Measurements from ENCODE around the gene DHH. TPM values are rescaled to one million over a fixed set of nuclear protein-coding genes. Genes with fewer than 3 reads are reported as not detected.

The DHH gene
- total and polyA plus RNA-seq, 9 of the 15 experiments (the other 6 are each of a cell fraction or from before 2014, with no cell fraction given) = 0.07 to 2.6 (median 0.54) TPM

DNA sequence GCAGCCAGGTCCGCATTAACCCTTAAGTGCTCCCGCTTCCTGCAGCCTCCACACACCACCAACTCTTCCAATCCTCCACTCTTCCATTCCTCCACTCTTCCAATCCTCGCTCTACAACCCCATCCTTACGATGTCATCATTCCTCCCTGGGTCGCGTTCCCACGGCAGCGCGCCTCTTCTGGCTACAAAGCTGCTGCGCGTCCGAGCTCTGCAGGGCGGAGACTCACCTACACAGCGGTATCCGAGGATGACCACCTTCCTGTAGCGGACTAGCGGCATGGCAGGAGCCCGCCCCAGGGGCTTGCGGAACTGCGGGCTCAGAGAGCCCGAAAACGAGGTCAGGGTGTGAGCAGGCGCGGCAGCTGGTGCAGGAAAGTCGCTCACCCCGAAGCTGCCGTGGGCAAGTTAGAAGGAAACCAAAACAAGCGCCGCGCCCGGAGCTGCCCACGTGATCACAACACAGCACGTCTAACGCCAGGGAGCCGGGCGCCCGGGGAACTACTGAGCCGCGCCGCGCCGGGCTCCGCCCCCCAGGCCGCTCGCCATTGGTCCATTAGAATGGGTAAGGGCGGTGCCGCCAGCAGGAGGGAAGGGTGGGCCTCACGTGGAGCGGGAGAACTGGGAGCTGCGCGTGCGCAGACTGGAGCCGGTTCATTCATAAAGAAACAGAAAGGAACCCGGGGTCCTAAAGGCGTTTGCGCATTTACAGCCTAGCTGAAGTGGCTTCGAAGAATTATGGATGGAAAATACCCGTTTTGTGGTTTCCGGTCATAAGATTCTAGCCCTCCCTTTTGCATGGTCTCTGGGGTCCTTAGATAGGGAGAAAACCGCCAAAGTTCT lies 24.9 kb downstream of the DHH start, which contains the start of gene RHEBL1 (continued):
- TF ChIP-seq, protein P1, sequence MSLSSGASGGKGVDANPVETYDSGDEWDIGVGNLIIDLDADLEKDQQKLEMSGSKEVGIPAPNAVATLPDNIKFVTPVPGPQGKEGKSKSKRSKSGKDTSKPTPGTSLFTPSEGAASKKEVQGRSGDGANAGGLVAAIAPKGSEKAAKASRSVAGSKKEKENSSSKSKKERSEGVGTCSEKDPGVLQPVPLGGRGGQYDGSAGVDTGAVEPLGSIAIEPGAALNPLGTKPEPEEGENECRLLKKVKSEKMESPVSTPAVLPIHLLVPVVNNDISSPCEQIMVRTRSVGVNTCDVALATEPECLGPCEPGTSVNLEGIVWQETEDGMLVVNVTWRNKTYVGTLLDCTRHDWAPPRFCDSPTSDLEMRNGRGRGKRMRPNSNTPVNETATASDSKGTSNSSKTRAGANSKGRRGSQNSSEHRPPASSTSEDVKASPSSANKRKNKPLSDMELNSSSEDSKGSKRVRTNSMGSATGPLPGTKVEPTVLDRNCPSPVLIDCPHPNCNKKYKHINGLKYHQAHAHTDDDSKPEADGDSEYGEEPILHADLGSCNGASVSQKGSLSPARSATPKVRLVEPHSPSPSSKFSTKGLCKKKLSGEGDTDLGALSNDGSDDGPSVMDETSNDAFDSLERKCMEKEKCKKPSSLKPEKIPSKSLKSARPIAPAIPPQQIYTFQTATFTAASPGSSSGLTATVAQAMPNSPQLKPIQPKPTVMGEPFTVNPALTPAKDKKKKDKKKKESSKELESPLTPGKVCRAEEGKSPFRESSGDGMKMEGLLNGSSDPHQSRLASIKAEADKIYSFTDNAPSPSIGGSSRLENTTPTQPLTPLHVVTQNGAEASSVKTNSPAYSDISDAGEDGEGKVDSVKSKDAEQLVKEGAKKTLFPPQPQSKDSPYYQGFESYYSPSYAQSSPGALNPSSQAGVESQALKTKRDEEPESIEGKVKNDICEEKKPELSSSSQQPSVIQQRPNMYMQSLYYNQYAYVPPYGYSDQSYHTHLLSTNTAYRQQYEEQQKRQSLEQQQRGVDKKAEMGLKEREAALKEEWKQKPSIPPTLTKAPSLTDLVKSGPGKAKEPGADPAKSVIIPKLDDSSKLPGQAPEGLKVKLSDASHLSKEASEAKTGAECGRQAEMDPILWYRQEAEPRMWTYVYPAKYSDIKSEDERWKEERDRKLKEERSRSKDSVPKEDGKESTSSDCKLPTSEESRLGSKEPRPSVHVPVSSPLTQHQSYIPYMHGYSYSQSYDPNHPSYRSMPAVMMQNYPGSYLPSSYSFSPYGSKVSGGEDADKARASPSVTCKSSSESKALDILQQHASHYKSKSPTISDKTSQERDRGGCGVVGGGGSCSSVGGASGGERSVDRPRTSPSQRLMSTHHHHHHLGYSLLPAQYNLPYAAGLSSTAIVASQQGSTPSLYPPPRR (CRISPR knock-in tag; IDR thresholded peaks at IDR 0.05; ENCODE audit: borderline replicate concordance) = no peak
- TF ChIP-seq RCOR1 (IDR thresholded peaks at IDR 0.05; ENCODE audit: borderline replicate concordance in 1 of 2, low read depth in 2 of 2, low read length in 2 of 2) (peak in 1 of 2 experiments; percentile 80; a peak in 3 of 4 replicates), ZNF224 (CRISPR knock-in tag; IDR thresholded peaks at IDR 0.05) (no peak), ZNF785 (CRISPR knock-in tag; IDR thresholded peaks at IDR 0.05) (no peak), CXXC5 (CRISPR knock-in tag; IDR thresholded peaks at IDR 0.05) (peak; percentile 86), OTX1 (CRISPR knock-in tag; IDR thresholded peaks at IDR 0.05) (no peak), PRMT5 (CRISPR knock-in tag; IDR thresholded peaks at IDR 0.05) (no peak), NBN (IDR thresholded peaks at IDR 0.05; ENCODE audit: low read depth) (peak; percentile 83), SNIP1 (IDR thresholded peaks at IDR 0.05; ENCODE audit: low read depth) (no peak), ZNF717 (CRISPR knock-in tag; IDR thresholded peaks at IDR 0.05) (no peak), HNRNPLL (IDR thresholded peaks at IDR 0.05; ENCODE audit: low read depth, low read length, poor library complexity, severe bottlenecking) (peak; percentile 4)
- TF ChIP-seq, protein P2, sequence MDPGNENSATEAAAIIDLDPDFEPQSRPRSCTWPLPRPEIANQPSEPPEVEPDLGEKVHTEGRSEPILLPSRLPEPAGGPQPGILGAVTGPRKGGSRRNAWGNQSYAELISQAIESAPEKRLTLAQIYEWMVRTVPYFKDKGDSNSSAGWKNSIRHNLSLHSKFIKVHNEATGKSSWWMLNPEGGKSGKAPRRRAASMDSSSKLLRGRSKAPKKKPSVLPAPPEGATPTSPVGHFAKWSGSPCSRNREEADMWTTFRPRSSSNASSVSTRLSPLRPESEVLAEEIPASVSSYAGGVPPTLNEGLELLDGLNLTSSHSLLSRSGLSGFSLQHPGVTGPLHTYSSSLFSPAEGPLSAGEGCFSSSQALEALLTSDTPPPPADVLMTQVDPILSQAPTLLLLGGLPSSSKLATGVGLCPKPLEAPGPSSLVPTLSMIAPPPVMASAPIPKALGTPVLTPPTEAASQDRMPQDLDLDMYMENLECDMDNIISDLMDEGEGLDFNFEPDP (CRISPR knock-in tag; IDR thresholded peaks at IDR 0.05) = no peak
- TF ChIP-seq, protein P3, sequence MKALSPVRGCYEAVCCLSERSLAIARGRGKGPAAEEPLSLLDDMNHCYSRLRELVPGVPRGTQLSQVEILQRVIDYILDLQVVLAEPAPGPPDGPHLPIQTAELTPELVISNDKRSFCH (CRISPR knock-in tag; IDR thresholded peaks at IDR 0.05) = no peak
- TF ChIP-seq, protein P3 (tag; IDR thresholded peaks at IDR 0.05) = no peak
- TF ChIP-seq, protein P4, sequence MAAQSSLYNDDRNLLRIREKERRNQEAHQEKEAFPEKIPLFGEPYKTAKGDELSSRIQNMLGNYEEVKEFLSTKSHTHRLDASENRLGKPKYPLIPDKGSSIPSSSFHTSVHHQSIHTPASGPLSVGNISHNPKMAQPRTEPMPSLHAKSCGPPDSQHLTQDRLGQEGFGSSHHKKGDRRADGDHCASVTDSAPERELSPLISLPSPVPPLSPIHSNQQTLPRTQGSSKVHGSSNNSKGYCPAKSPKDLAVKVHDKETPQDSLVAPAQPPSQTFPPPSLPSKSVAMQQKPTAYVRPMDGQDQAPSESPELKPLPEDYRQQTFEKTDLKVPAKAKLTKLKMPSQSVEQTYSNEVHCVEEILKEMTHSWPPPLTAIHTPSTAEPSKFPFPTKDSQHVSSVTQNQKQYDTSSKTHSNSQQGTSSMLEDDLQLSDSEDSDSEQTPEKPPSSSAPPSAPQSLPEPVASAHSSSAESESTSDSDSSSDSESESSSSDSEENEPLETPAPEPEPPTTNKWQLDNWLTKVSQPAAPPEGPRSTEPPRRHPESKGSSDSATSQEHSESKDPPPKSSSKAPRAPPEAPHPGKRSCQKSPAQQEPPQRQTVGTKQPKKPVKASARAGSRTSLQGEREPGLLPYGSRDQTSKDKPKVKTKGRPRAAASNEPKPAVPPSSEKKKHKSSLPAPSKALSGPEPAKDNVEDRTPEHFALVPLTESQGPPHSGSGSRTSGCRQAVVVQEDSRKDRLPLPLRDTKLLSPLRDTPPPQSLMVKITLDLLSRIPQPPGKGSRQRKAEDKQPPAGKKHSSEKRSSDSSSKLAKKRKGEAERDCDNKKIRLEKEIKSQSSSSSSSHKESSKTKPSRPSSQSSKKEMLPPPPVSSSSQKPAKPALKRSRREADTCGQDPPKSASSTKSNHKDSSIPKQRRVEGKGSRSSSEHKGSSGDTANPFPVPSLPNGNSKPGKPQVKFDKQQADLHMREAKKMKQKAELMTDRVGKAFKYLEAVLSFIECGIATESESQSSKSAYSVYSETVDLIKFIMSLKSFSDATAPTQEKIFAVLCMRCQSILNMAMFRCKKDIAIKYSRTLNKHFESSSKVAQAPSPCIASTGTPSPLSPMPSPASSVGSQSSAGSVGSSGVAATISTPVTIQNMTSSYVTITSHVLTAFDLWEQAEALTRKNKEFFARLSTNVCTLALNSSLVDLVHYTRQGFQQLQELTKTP (IDR thresholded peaks at IDR 0.05; ENCODE audit: low read depth in 1 of 2, partially characterized antibody in 2 of 2) = peak in 1 of 2 experiments; percentile 19
